ENCODE data around the gene ZNF70. TPM values are rescaled to one million over a fixed set of nuclear protein-coding genes. Genes with fewer than 3 reads are reported as not detected.

The ZNF70 gene
- total and polyA plus RNA-seq, 12 donors = 0.94 to 6.1 (median 4.6) TPM

- peaks cover 6 to 8% of the 10 kb centered on the region in 2 donors for H3K4me1 ChIP-seq (replicated peaks in 1 of 2)
- TF ChIP-seq, protein P1, sequence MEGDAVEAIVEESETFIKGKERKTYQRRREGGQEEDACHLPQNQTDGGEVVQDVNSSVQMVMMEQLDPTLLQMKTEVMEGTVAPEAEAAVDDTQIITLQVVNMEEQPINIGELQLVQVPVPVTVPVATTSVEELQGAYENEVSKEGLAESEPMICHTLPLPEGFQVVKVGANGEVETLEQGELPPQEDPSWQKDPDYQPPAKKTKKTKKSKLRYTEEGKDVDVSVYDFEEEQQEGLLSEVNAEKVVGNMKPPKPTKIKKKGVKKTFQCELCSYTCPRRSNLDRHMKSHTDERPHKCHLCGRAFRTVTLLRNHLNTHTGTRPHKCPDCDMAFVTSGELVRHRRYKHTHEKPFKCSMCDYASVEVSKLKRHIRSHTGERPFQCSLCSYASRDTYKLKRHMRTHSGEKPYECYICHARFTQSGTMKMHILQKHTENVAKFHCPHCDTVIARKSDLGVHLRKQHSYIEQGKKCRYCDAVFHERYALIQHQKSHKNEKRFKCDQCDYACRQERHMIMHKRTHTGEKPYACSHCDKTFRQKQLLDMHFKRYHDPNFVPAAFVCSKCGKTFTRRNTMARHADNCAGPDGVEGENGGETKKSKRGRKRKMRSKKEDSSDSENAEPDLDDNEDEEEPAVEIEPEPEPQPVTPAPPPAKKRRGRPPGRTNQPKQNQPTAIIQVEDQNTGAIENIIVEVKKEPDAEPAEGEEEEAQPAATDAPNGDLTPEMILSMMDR (IDR thresholded peaks at IDR 0.05) = no peak
- TF ChIP-seq POLR2A (IDR thresholded peaks at IDR 0.05) = no peak
- H3K36me3 ChIP-seq (replicated peaks in 1 of 2) = peaks cover 0 to 76% of the 10 kb centered on the region in 2 donors
- no peak overlapping the region for H3K27ac ChIP-seq
- intact Hi-C loops (cut with DNase I) = no loop called here
- H3K27me3 ChIP-seq = no peaks in the 10 kb centered on the region
- DNase-seq = no peak
- no peaks in the 10 kb centered on the region for H3K9me3 ChIP-seq (replicated peaks in 1 of 3)
- 90 to 98% (median 95%) methylated on average over 3 of the region's 3 CpGs for WGBS, 4 donors
- no peak overlapping the region for H3K4me3 ChIP-seq
Measured at GRCh38 chr22:23704829-23705228, 46.1 kb downstream of the ZNF70 start.

DNA sequence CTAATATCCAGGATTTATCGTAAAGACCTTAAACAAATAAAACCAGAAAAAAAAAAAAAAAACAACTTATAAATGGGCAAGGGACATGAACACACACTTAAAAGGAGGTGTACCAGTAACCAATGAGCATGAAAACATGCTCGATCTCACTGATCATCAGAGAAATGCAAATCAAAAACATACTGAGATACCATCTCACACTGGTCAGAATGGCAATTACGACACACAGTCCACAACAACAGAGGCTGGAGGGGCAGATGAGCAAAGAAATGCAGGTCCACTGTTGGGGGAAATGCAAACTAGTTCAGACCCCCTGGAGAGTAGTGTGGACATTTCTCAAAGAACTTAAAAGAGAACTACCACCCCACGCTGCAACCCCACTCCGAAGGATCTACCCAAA is 46.9 kb downstream of the ZNF70 start:
- 90 to 98% (median 95%) methylated on average over 5 of the region's 5 CpGs for WGBS, 4 donors
- intact Hi-C loops (cut with DNase I) = no loop called here
- Histone ChIP-seq H3K4me3 (no peak overlapping the region), H3K9me3 (replicated peaks in 1 of 3) (no peaks in the 10 kb centered on the region), H3K4me1 (replicated peaks in 1 of 2) (peaks cover 6 to 8% of the 10 kb centered on the region in 2 donors), H3K27ac (no peak overlapping the region), H3K27me3 (no peaks in the 10 kb centered on the region), H3K36me3 (replicated peaks in 1 of 2) (peaks cover 0 to 68% of the 10 kb centered on the region in 2 donors)
- DNase-seq = no peak
- TF ChIP-seq, protein P1 (IDR thresholded peaks at IDR 0.05) = no peak
- no peak for TF ChIP-seq POLR2A (IDR thresholded peaks at IDR 0.05)

- TF ChIP-seq, protein P1 (IDR thresholded peaks at IDR 0.05) = no peak
- peak in 1 of 2 donors; percentile 53 for TF ChIP-seq POLR2A (IDR thresholded peaks at IDR 0.05)
- peaks cover 6 to 8% of the 10 kb centered on the region in 2 donors for H3K4me1 ChIP-seq (replicated peaks in 1 of 2)
- DNase-seq = peak in 6 of 7 donors; percentile 55 to 82 (median 61)
- H3K36me3 ChIP-seq (replicated peaks in 1 of 2) = peaks cover 0 to 35% of the 10 kb centered on the region in 2 donors
- H3K27ac ChIP-seq = peak overlapping the region in 3 of 5 donors; percentile 71 to 84 (median 84)
- H3K9me3 ChIP-seq (replicated peaks in 1 of 3) = no peaks in the 10 kb centered on the region
- 41 to 49% (median 45%) methylated on average over 7 of the region's 7 CpGs for WGBS, 4 donors
- H3K4me3 ChIP-seq = peak overlapping the region in 1 of 4 donors; percentile 4
- H3K27me3 ChIP-seq = no peaks in the 10 kb centered on the region
- intact Hi-C loops (cut with DNase I) = no loop called here
Measured at GRCh38 chr22:23700706-23701105, 50.2 kb downstream of the ZNF70 start.

GRCh38 chr22:23698673-23699235 is 52.2 kb downstream of the ZNF70 start:
- TF ChIP-seq, protein P1 (IDR thresholded peaks at IDR 0.05) = no peak
- no peak for TF ChIP-seq POLR2A (IDR thresholded peaks at IDR 0.05)
- peaks cover 0 to 31% of the 10 kb centered on the region in 2 donors for H3K36me3 ChIP-seq (replicated peaks in 1 of 2)
- peaks cover 6 to 8% of the 10 kb centered on the region in 2 donors for H3K4me1 ChIP-seq (replicated peaks in 1 of 2)
- 91 to 97% (median 95%) methylated on average over 6 to 10 of the region's 10 CpGs for WGBS, 4 donors
- H3K4me3 ChIP-seq = no peak overlapping the region
- no peak for DNase-seq
- no peaks in the 10 kb centered on the region for H3K27me3 ChIP-seq
- H3K9me3 ChIP-seq (replicated peaks in 1 of 3) = no peaks in the 10 kb centered on the region
- intact Hi-C loops (cut with DNase I) = no loop called here
- H3K27ac ChIP-seq = no peak overlapping the region

Data from adrenal gland (tissue), 12 donors.